Smooth muscle cell (in vitro differentiated cells): ENCODE measurements around the gene ARMH2. TPM values are rescaled to one million over a fixed set of nuclear protein-coding genes. Genes with fewer than 3 reads are reported as not detected.

Experiments
- DNase-seq: peaks from one replicate; lab custom pipeline; 2025; ENCODE audit not compliant: unreplicated experiment; lab: John Stamatoyannopoulos, UW
- H2AFZ ChIP-seq: fragments of 200-600 bp; sonication (generic); 2 replicates; pipeline ENCODE4 v1.6.0; 2016; ENCODE audit warnings: antibody characterized with exemption, low read depth, mild to moderate bottlenecking
- H3F3A ChIP-seq: fragments of 200-600 bp; sonication (generic); 2 replicates; pipeline ENCODE4 v1.6.0; 2017; ENCODE audit warnings: antibody characterized with exemption, low read depth
- H3K27ac ChIP-seq: fragments of 200-600 bp; sonication (generic); 2 replicates; pipeline ENCODE4 v1.5.1; 2016; ENCODE audit warnings: low read depth, mild to moderate bottlenecking
- H3K27me3 ChIP-seq: fragments of 200-600 bp; sonication (generic); 2 replicates; pipeline ENCODE4 v1.6.1; 2016; ENCODE audit warnings: low read depth, mild to moderate bottlenecking
- H3K36me3 ChIP-seq: fragments of 200-600 bp; sonication (generic); 2 replicates; pipeline ENCODE4 v1.5.1; 2016; ENCODE audit warnings: low read depth
- H3K4me1 ChIP-seq: fragments of 200-600 bp; sonication (generic); 2 replicates; pipeline ENCODE4 v1.5.1; 2016; ENCODE audit warnings: low read depth
- H3K4me2 ChIP-seq: fragments of 200-600 bp; sonication (generic); 2 replicates; pipeline ENCODE4 v1.6.0; 2016; ENCODE audit warnings: mild to moderate bottlenecking
- H3K4me3 ChIP-seq: fragments of 200-600 bp; sonication (generic); 2 replicates; pipeline ENCODE4 v1.5.1; 2016; ENCODE audit warnings: mild to moderate bottlenecking
- H3K79me2 ChIP-seq: fragments of 200-600 bp; sonication (generic); 2 replicates; pipeline ENCODE4 v1.6.0; 2016; ENCODE audit warnings: low read depth, mild to moderate bottlenecking
- H3K9ac ChIP-seq: fragments of 200-600 bp; sonication (generic); 2 replicates; pipeline ENCODE4 v1.6.0; 2016; ENCODE audit warnings: low read depth
- H3K9me3 ChIP-seq: fragments of 200-600 bp; sonication (generic); replicated peaks from 2 replicates; pipeline ENCODE4 v1.5.1; 2016; ENCODE audit warnings: low read depth
- H4K20me1 ChIP-seq: fragments of 200-600 bp; sonication (generic); 2 replicates; pipeline ENCODE4 v1.6.0; 2016; ENCODE audit warnings: low read depth
- WGBS: methylation state at CpG from one replicate; pipeline ENCODE4 v1.1.7; 2016; ENCODE audit warnings: low lambda C conversion rate; 5-methylcytosine and 5-hydroxymethylcytosine counted together
- polyA plus RNA-seq: library from polyadenylated mRNA; unstranded; fragments of >200 nt; fragmentation: Nextera tagmentation; extraction: Ambion mirVana; gene quantifications from 2 replicates; pipeline ENCODE4 v1.2.1, GENCODE V29; 2016
- total RNA-seq: library from RNA; depleted of rRNA; stranded (reverse); fragments of >200 nt; gene quantifications from 2 replicates; pipeline ENCODE4 v1.2.3, GENCODE V29; 2014
- TF ChIP-seq, protein P1 (sequence below): fragments of 200-600 bp; sonication (generic); IDR thresholded peaks from 2 replicates; pipeline ENCODE4 v1.5.1; 2017; ENCODE audit warnings: borderline replicate concordance, mild to moderate bottlenecking, antibody characterized with exemption; ENCODE audit not compliant: insufficient read depth, poor library complexity, severe bottlenecking

The ARMH2 gene
- total and polyA plus RNA-seq, 2 experiments from 2014 or later, result not detected

DNA sequence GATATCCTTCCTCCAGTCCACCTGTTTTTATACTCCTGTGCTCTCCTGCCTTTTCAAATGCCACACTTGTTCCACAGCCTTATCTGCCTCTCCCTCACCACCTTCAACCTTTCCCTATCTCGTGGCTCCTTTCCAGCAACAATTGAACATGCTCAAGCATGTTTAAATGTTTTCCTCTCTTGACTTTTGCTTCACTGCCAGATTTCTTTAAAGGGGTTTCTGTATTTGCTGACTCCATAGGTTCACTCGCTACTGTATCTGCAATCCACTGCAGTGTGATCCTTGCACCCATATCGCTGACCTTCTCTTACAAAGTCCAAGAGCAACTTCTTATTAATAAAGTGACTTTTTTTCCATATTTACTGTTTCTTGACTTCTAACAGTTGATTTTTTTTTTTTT, 35.1 kb downstream of the ARMH2 start:
- Histone ChIP-seq H3K79me2 (no peaks in the 10 kb centered on the region), H3K27ac (no peak overlapping the region), H4K20me1 (no peaks in the 10 kb centered on the region), H3K4me3 (no peak overlapping the region), H2AFZ (no peak overlapping the region), H3K27me3 (no peaks in the 10 kb centered on the region), H3K4me2 (no peak overlapping the region), H3F3A (no peaks in the 10 kb centered on the region), H3K9ac (no peak overlapping the region), H3K9me3 (no peaks in the 10 kb centered on the region), H3K4me1 (no peaks in the 10 kb centered on the region), H3K36me3 (no peaks in the 10 kb centered on the region)
- DNase-seq, result no peak
- TF ChIP-seq, protein P1, sequence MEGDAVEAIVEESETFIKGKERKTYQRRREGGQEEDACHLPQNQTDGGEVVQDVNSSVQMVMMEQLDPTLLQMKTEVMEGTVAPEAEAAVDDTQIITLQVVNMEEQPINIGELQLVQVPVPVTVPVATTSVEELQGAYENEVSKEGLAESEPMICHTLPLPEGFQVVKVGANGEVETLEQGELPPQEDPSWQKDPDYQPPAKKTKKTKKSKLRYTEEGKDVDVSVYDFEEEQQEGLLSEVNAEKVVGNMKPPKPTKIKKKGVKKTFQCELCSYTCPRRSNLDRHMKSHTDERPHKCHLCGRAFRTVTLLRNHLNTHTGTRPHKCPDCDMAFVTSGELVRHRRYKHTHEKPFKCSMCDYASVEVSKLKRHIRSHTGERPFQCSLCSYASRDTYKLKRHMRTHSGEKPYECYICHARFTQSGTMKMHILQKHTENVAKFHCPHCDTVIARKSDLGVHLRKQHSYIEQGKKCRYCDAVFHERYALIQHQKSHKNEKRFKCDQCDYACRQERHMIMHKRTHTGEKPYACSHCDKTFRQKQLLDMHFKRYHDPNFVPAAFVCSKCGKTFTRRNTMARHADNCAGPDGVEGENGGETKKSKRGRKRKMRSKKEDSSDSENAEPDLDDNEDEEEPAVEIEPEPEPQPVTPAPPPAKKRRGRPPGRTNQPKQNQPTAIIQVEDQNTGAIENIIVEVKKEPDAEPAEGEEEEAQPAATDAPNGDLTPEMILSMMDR, result no peak
- WGBS, result 84% methylated on average over 3 of the region's 3 CpGs

DNA sequence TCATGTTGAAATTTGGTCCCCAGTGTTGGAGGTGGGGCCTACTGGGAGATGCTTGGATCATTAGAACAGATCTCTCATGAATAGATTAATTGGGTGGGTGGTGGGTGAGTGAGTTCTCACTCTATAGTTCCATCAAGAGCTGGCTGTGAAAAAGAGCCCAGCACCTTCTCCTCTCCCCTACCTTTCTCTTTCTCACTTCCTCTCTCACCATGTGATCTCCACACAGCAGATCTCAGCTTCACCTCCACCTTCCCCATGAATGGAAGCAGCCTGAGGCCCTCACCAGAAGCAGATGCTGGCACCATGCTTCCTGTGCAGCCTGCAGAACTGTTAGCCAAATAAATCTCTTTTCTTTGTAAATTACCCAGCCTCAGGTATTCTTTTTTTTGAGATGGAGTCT, 36.9 kb downstream of the ARMH2 start:
- H3K9ac ChIP-seq, result no peak overlapping the region
- TF ChIP-seq, protein P1, result no peak
- H4K20me1 ChIP-seq, result no peaks in the 10 kb centered on the region
- no peaks in the 10 kb centered on the region for H3K36me3 ChIP-seq
- no peak overlapping the region for H3K4me2 ChIP-seq
- H3K27ac ChIP-seq, result no peak overlapping the region
- DNase-seq, result no peak
- H3K4me1 ChIP-seq, result no peaks in the 10 kb centered on the region
- no peak overlapping the region for H2AFZ ChIP-seq
- no peaks in the 10 kb centered on the region for H3F3A ChIP-seq
- no peak overlapping the region for H3K4me3 ChIP-seq
- no peaks in the 10 kb centered on the region for H3K27me3 ChIP-seq
- no peaks in the 10 kb centered on the region for H3K9me3 ChIP-seq
- H3K79me2 ChIP-seq, result no peaks in the 10 kb centered on the region

DNA sequence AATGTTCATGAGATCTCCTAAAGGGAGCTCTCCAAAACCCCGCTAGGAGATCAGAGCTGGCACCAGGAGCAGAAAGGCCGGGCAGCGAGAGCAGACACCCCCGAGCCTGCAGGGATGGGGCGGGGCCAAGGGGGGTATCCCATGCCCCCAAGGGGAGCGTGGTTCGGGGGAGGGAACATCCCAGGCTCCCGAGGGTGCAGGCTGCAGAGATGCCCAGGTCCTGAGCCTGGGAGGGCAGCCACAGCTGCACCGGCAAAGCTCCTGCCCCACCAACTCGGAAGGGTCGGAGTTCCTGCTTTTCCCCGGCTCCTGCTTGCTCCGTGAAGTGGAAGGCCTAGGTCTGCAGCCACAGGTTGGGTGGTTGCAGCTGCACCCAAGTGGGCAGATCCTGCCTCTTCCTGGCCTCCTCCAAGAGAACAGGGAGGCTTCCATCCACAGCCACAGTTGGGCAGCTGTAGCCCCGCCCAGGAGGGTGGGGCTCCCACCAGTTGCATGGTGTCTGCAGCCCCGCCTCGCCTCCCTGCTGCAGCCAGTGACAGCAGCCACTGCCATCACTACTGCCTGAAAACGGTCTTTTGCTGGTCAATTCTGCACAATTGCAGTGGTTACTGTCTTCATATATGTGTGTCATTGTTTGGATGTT, 37.4 kb downstream of the ARMH2 start:
- Histone ChIP-seq H3K79me2 (no peaks in the 10 kb centered on the region), H3K9me3 (no peaks in the 10 kb centered on the region), H3K27me3 (no peaks in the 10 kb centered on the region), H3K27ac (no peak overlapping the region), H3K4me1 (no peaks in the 10 kb centered on the region), H3K9ac (no peak overlapping the region), H3F3A (no peaks in the 10 kb centered on the region), H4K20me1 (no peaks in the 10 kb centered on the region), H3K36me3 (no peaks in the 10 kb centered on the region), H3K4me3 (no peak overlapping the region), H3K4me2 (no peak overlapping the region), H2AFZ (no peak overlapping the region)
- DNase-seq, result no peak
- TF ChIP-seq, protein P1, result no peak
- WGBS, result 87% methylated on average over 17 of the region's 17 CpGs

DNA sequence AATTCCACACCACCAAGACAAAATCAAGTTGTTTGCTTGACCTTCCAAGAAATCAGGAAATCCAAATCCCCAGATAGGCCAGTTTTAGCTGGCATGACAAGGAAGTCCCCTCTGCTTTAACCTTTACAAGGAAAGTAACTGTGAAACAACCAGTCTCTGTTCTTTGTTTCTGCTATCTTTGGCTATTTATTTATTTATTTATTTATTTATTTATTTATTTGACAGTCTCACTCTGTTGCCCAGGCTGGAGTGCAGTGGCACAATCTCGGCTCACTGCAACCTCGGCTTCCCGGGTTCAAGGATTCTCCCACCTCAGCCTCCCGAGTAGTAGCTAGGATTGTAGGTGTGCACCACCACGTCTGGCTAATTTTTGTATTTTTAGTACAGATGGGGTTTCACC, 38.5 kb downstream of the ARMH2 start:
- no peak overlapping the region for H2AFZ ChIP-seq
- no peak overlapping the region for H3K27ac ChIP-seq
- TF ChIP-seq, protein P1, result no peak
- no peaks in the 10 kb centered on the region for H3K36me3 ChIP-seq
- H3K9me3 ChIP-seq, result no peaks in the 10 kb centered on the region
- H4K20me1 ChIP-seq, result no peaks in the 10 kb centered on the region
- no peaks in the 10 kb centered on the region for H3K4me1 ChIP-seq
- no peak overlapping the region for H3K4me2 ChIP-seq
- no peak for DNase-seq
- no peaks in the 10 kb centered on the region for H3K79me2 ChIP-seq
- no peak overlapping the region for H3K9ac ChIP-seq
- 98% methylated on average over 5 of the region's 5 CpGs for WGBS
- H3F3A ChIP-seq, result no peaks in the 10 kb centered on the region
- H3K4me3 ChIP-seq, result no peak overlapping the region
- no peaks in the 10 kb centered on the region for H3K27me3 ChIP-seq
